Tibial nerve (tissue), 4 donors: Measurements from ENCODE around the gene RYR1. TPM values are rescaled to one million over a fixed set of nuclear protein-coding genes. Genes with fewer than 3 reads are reported as not detected.
"Not testable (repeated sequence)": the region's sequence is repeated elsewhere in the genome, so short reads cannot be mapped to it uniquely, and the experiment has no call there.

ENCODE experiments used
- DNase-seq, 2 donors: peaks; one replicate each; pipeline ENCODE4 v3.0.0-alpha.2; 2019; ENCODE audit warnings: low spot score in 2 of 2
- H3K27ac ChIP-seq, 4 donors: fragments of 200-600 bp; sonication (generic) in 3 of 4; one replicate each; pipeline ENCODE4 v1.5.1; 2017 to 2019; ENCODE audit warnings: mild to moderate bottlenecking in 1 of 4
- H3K27me3 ChIP-seq, 2 donors: fragments of 200-600 bp; sonication (generic) in 1 of 2; one replicate each; pipeline versions ENCODE4 v1.5.1 to v1.6.0; 2017 to 2019
- H3K36me3 ChIP-seq, 3 donors: fragments of 200-600 bp; sonication (generic); one replicate each; pipeline ENCODE4 v1.5.1; 2018 to 2019
- H3K4me1 ChIP-seq, 4 donors: fragments of 200-600 bp; sonication (generic) in 3 of 4; one replicate each; pipeline ENCODE4 v1.5.1; 2017 to 2019
- H3K4me3 ChIP-seq, 4 donors: fragments of 200-600 bp; sonication (generic) in 3 of 4; one replicate each; pipeline ENCODE4 v1.5.1; 2017 to 2019; ENCODE audit warnings: mild to moderate bottlenecking in 1 of 4, moderate library complexity in 1 of 4
- H3K9me3 ChIP-seq, 4 donors: fragments of 200-600 bp; sonication (generic) in 3 of 4; one replicate each; pipeline ENCODE4 v1.5.1; 2017 to 2019
- EP300 ChIP-seq, 2 donors: sonication (generic); formaldehyde crosslinking; IDR thresholded peaks; one replicate each; pipeline ENCODE4 v1.6.1; 2017; ENCODE audit warnings: antibody characterized with exemption in 2 of 2, mild to moderate bottlenecking in 1 of 2
- POLR2A ChIP-seq, 2 donors: fragments of 450-650 bp; IDR thresholded peaks; one replicate each; pipeline ENCODE4 v1.6.1; 2017; ENCODE audit warnings: antibody characterized with exemption in 2 of 2, mild to moderate bottlenecking in 2 of 2, moderate library complexity in 2 of 2
- WGBS, 2 donors: methylation state at CpG; one replicate each; pipeline ENCODE4 v1.1.5; 2018; 5-methylcytosine and 5-hydroxymethylcytosine counted together
- total RNA-seq, 4 donors: library from RNA; depleted of rRNA; stranded (reverse); fragments of >200 nt; gene quantifications; one replicate each; pipeline ENCODE4 v1.1.0, GENCODE V29; 2016
- TF ChIP-seq, protein P1 (sequence below), 5 experiments: fragments of 200-600 bp in 3 of 5; fragments of 450-650 bp in 2 of 5; sonication (generic) in 3 of 5; IDR thresholded peaks; one replicate each; pipeline ENCODE4 v1.5.1; 2016 to 2019; ENCODE audit warnings: antibody characterized with exemption in 5 of 5, mild to moderate bottlenecking in 3 of 5, moderate library complexity in 2 of 5

RYR1 gene
- total RNA-seq, 4 donors from 2014 or later, result 5.7 to 18.1 (median 12.0) TPM

DNA sequence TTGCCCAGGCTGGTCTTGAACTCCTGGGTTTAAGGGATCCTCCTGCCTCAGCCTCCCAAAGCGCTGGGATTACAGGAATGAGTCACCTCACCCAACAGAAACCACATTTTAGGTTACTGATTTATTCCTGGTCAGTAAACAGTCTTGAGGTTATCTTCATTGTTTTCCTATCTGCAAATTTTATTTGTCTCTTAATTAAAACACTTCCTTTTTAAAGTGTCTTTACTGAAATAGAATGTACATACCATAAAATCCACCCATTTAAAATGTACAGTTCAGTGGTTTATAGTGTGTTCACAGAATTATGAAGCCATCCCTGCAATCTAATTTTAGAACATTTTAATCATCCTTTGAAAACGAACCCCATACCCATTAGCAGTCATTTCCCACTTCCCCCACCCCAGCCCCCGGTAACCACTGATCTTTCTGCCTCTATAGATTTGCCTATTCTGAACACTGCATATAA is 121.2 kb downstream of the RYR1 start:
- Histone ChIP-seq H3K9me3 (no peaks in the 10 kb centered on the region), H3K4me3 (no peak overlapping the region), H3K36me3 (peaks cover 0 to 10% (median 0%) of the 10 kb centered on the region in 3 donors), H3K27ac (no peak overlapping the region), H3K27me3 (peaks cover 0 to 3% of the 10 kb centered on the region in 2 donors), H3K4me1 (peaks cover 0 to 6% (median 0%) of the 10 kb centered on the region in 4 donors)
- no peak for TF ChIP-seq POLR2A (IDR thresholded peaks at IDR 0.05)
- TF ChIP-seq EP300 (IDR thresholded peaks at IDR 0.05), result no peak
- TF ChIP-seq, protein P1, sequence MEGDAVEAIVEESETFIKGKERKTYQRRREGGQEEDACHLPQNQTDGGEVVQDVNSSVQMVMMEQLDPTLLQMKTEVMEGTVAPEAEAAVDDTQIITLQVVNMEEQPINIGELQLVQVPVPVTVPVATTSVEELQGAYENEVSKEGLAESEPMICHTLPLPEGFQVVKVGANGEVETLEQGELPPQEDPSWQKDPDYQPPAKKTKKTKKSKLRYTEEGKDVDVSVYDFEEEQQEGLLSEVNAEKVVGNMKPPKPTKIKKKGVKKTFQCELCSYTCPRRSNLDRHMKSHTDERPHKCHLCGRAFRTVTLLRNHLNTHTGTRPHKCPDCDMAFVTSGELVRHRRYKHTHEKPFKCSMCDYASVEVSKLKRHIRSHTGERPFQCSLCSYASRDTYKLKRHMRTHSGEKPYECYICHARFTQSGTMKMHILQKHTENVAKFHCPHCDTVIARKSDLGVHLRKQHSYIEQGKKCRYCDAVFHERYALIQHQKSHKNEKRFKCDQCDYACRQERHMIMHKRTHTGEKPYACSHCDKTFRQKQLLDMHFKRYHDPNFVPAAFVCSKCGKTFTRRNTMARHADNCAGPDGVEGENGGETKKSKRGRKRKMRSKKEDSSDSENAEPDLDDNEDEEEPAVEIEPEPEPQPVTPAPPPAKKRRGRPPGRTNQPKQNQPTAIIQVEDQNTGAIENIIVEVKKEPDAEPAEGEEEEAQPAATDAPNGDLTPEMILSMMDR (IDR thresholded peaks at IDR 0.05), result no peak
- WGBS, 2 donors, result 71 to 77% methylated on average over 3 of the region's 3 CpGs
- no peak for DNase-seq

- DNase-seq, result no peak
- TF ChIP-seq POLR2A (IDR thresholded peaks at IDR 0.05) (no peak), EP300 (IDR thresholded peaks at IDR 0.05) (no peak)
- TF ChIP-seq, protein P1 (IDR thresholded peaks at IDR 0.05), result no peak
- 77 to 82% methylated on average over 8 of the region's 8 CpGs for WGBS, 2 donors
Observed at GRCh38 chr19:38555200-38555599, 121.7 kb downstream of the RYR1 start.

GRCh38 chr19:38556521-38557174 is 123.2 kb downstream of the RYR1 start:
- no peaks in the 10 kb centered on the region for H3K9me3 ChIP-seq
- peaks cover 0 to 3% of the 10 kb centered on the region in 2 donors for H3K27me3 ChIP-seq
- H3K36me3 ChIP-seq, result peaks cover 0 to 13% (median 0%) of the 10 kb centered on the region in 3 donors
- DNase-seq, result no peak
- TF ChIP-seq, protein P1 (IDR thresholded peaks at IDR 0.05), result no peak
- TF ChIP-seq POLR2A (IDR thresholded peaks at IDR 0.05) (no peak), EP300 (IDR thresholded peaks at IDR 0.05) (no peak)
- WGBS, 2 donors, result 75 to 77% methylated on average over 7 of the region's 7 CpGs
- H3K4me3 ChIP-seq, result no peak overlapping the region
- H3K27ac ChIP-seq, result no peak overlapping the region
- H3K4me1 ChIP-seq, result peaks cover 0 to 6% (median 0%) of the 10 kb centered on the region in 4 donors

More at GRCh38 chr19:38555200-38555599, 121.7 kb downstream of the RYR1 start:
- no peak overlapping the region for H3K4me3 ChIP-seq
- peaks cover 0 to 10% (median 0%) of the 10 kb centered on the region in 3 donors for H3K36me3 ChIP-seq
- H3K27me3 ChIP-seq, result peaks cover 0 to 3% of the 10 kb centered on the region in 2 donors
- no peak overlapping the region for H3K27ac ChIP-seq
- peaks cover 0 to 6% (median 0%) of the 10 kb centered on the region in 4 donors for H3K4me1 ChIP-seq
- no peaks in the 10 kb centered on the region for H3K9me3 ChIP-seq

GRCh38 chr19:38557205-38557799 is 123.8 kb downstream of the RYR1 start:
- no peak for DNase-seq
- no peaks in the 10 kb centered on the region for H3K9me3 ChIP-seq
- H3K4me1 ChIP-seq, result peaks cover 0 to 6% (median 0%) of the 10 kb centered on the region in 4 donors
- H3K4me3 ChIP-seq, result no peak overlapping the region
- H3K36me3 ChIP-seq, result peaks cover 0 to 15% (median 0%) of the 10 kb centered on the region in 3 donors
- TF ChIP-seq, protein P1 (IDR thresholded peaks at IDR 0.05), result no peak
- TF ChIP-seq POLR2A (IDR thresholded peaks at IDR 0.05) (no peak), EP300 (IDR thresholded peaks at IDR 0.05) (no peak)
- H3K27me3 ChIP-seq, result no peaks in the 10 kb centered on the region
- H3K27ac ChIP-seq, result no peak overlapping the region
- 78 to 83% methylated on average over 12 of the region's 12 CpGs for WGBS, 2 donors

GRCh38 chr19:38558933-38559332 is 125.4 kb downstream of the RYR1 start:
- not testable (repeated sequence) for H3K4me1 ChIP-seq, H3K9me3 ChIP-seq, H3K27ac ChIP-seq, H3K4me3 ChIP-seq, DNase-seq, H3K27me3 ChIP-seq
- H3K36me3 ChIP-seq, result peaks cover 0 to 28% (median 0%) of the 10 kb centered on the region in 3 donors
- 91 to 96% methylated on average over 7 of the region's 7 CpGs for WGBS, 2 donors
